ENCODE results near the gene PHF11.
"Not testable (repeated sequence)": the region's sequence is repeated elsewhere in the genome, so short reads cannot be mapped to it uniquely, and the experiment has no call there.

The PHF11 gene

GRCh38 chr13:49495783-49496762, at the start of gene PHF11:
TSS of gene PHF11 (plus strand) at chr13:49495953. CDS start at chr13:49496002, 49 bp downstream.
- peak in 1 of 2 experiments; percentile 24 for DNase-seq (ENCODE audit: low read depth in 2 of 2)

- DNase-seq (ENCODE audit: low read depth in 2 of 2) = no peak
These were observed 49.3 kb upstream of the PHF11 start for GRCh38 chr13:49446473-49446872.

- no peak for DNase-seq (ENCODE audit: low read depth in 2 of 2)
These were observed 47.0 kb upstream of the PHF11 start for GRCh38 chr13:49448753-49449152.

GRCh38 chr13:49450105-49450819, 45.5 kb upstream of the PHF11 start:
- DNase-seq (ENCODE audit: low read depth in 2 of 2) = no peak

GRCh38 chr13:49452725-49453457, 42.9 kb upstream of the PHF11 start:
- DNase-seq (ENCODE audit: low read depth in 2 of 2) = no peak

- no peak for DNase-seq (ENCODE audit: low read depth in 2 of 2)
These were observed 42.3 kb upstream of the PHF11 start for GRCh38 chr13:49453465-49453864.

GRCh38 chr13:49454388-49455006, 41.3 kb upstream of the PHF11 start:
- DNase-seq (ENCODE audit: low read depth in 2 of 2) = peak; percentile 26 to 30

GRCh38 chr13:49455007-49455398, 40.8 kb upstream of the PHF11 start:
- no peak for DNase-seq (ENCODE audit: low read depth in 2 of 2)

GRCh38 chr13:49456156-49456555, 39.6 kb upstream of the PHF11 start:
- no peak for DNase-seq (ENCODE audit: low read depth in 2 of 2)

GRCh38 chr13:49457221-49457620, 38.5 kb upstream of the PHF11 start:
- DNase-seq (ENCODE audit: low read depth in 2 of 2) = peak in 1 of 2 experiments; percentile 3

- no peak for DNase-seq (ENCODE audit: low read depth in 2 of 2)
These were observed 36.2 kb upstream of the PHF11 start for GRCh38 chr13:49459580-49459979.

GRCh38 chr13:49464085-49464484, 31.7 kb upstream of the PHF11 start:
- DNase-seq (ENCODE audit: low read depth in 2 of 2) = no peak

GRCh38 chr13:49464621-49465325, 31.0 kb upstream of the PHF11 start:
- DNase-seq (ENCODE audit: low read depth in 2 of 2) = no peak

- DNase-seq (ENCODE audit: low read depth in 2 of 2) = no peak
These were observed 29.4 kb upstream of the PHF11 start for GRCh38 chr13:49466292-49466838.

- DNase-seq (ENCODE audit: low read depth in 2 of 2) = no peak
These were observed 23.6 kb upstream of the PHF11 start for GRCh38 chr13:49472186-49472585.

- no peak for DNase-seq (ENCODE audit: low read depth in 2 of 2)
These were observed 19.2 kb upstream of the PHF11 start for GRCh38 chr13:49476529-49476928.

- no peak for DNase-seq (ENCODE audit: low read depth in 2 of 2)
These were observed 14.0 kb upstream of the PHF11 start for GRCh38 chr13:49481788-49482187.

- no peak for DNase-seq (ENCODE audit: low read depth in 2 of 2)
These were observed 7.2 kb upstream of the PHF11 start for GRCh38 chr13:49488563-49488962.

GRCh38 chr13:49494645-49495044, 1.1 kb upstream of the PHF11 start:
- no peak for DNase-seq (ENCODE audit: low read depth in 2 of 2)

GRCh38 chr13:49496837-49497236, 1.1 kb downstream of the PHF11 start:
- DNase-seq (ENCODE audit: low read depth in 2 of 2) = not testable (repeated sequence)

- DNase-seq (ENCODE audit: low read depth in 2 of 2) = no peak
These were observed 1.5 kb downstream of the PHF11 start for GRCh38 chr13:49497272-49497671.
